ENCODE data around the gene SFMBT1. TPM values are rescaled to one million over a fixed set of nuclear protein-coding genes. Genes with fewer than 3 reads are reported as not detected.

SFMBT1 gene
- total RNA-seq, 2 experiments from 2014 or later = 32.2 to 32.8 TPM

- Mint-ChIP-seq H3K36me3 (ENCODE audit: low read depth) (peaks cover 4% of the 10 kb centered on the region), H3K4me1 (no peaks in the 10 kb centered on the region), H3K27ac (no peak overlapping the region), H3K9me3 (no peaks in the 10 kb centered on the region), H3K27me3 (no peaks in the 10 kb centered on the region), H3K4me3 (no peak overlapping the region)
- ChIA-PET CTCF (no interaction called here), POLR2A (no interaction called here)
- DNase-seq = no peak
Measured at GRCh38 chr3:52857864-52858263, 188.0 kb downstream of the SFMBT1 start.

- no peak overlapping the region for H3K27ac Mint-ChIP-seq
- CTCF ChIA-PET = interaction anchor here (1.2 kb wide), 1 partner anchor 11 kb away, joined by 3 read pairs; no protein-coding TSS in a partner anchor
- POLR2A ChIA-PET = no interaction called here
- H3K9me3 Mint-ChIP-seq = no peaks in the 10 kb centered on the region
- H3K36me3 Mint-ChIP-seq (ENCODE audit: low read depth) = peaks cover 4% of the 10 kb centered on the region
- H3K27me3 Mint-ChIP-seq = no peaks in the 10 kb centered on the region
- no peak overlapping the region for H3K4me3 Mint-ChIP-seq
- H3K4me1 Mint-ChIP-seq = no peaks in the 10 kb centered on the region
- DNase-seq = no peak
Measured at GRCh38 chr3:52857133-52857532, 188.7 kb downstream of the SFMBT1 start.

- Mint-ChIP-seq H3K27ac (no peak overlapping the region), H3K9me3 (no peaks in the 10 kb centered on the region), H3K27me3 (no peaks in the 10 kb centered on the region), H3K4me3 (no peak overlapping the region), H3K4me1 (no peaks in the 10 kb centered on the region), H3K36me3 (ENCODE audit: low read depth) (peaks cover 9% of the 10 kb centered on the region)
- CTCF ChIA-PET = interaction anchor here (1.2 kb wide), 1 partner anchor 11 kb away, joined by 3 read pairs; no protein-coding TSS in a partner anchor
- POLR2A ChIA-PET = no interaction called here
- no peak for DNase-seq
Measured at GRCh38 chr3:52856666-52857065, 189.2 kb downstream of the SFMBT1 start.

- H3K4me3 Mint-ChIP-seq = no peak overlapping the region
- DNase-seq = no peak
- H3K36me3 Mint-ChIP-seq (ENCODE audit: low read depth) = peaks cover 11% of the 10 kb centered on the region
- ChIA-PET POLR2A (no interaction called here), CTCF (interaction anchor here (1.3 kb wide), 1 partner anchor 16 kb away, joined by 9 read pairs; no protein-coding TSS in a partner anchor)
- H3K27ac Mint-ChIP-seq = no peak overlapping the region
- no peaks in the 10 kb centered on the region for H3K9me3 Mint-ChIP-seq
- H3K4me1 Mint-ChIP-seq = no peaks in the 10 kb centered on the region
- H3K27me3 Mint-ChIP-seq = no peaks in the 10 kb centered on the region
Measured at GRCh38 chr3:52854013-52854412, 191.9 kb downstream of the SFMBT1 start.

Other genes with a start within 250 kb of the SFMBT1 start
- gene ITIH4, start 215.4 kb downstream of the SFMBT1 start, total RNA-seq = 10 to 100 TPM; 25.5 to 28.6 TPM
- 1 to 10 TPM in 1 of 2 experiments, not detected in 1; 2.8 TPM for gene MUSTN1, start 211.1 kb downstream of the SFMBT1 start, total RNA-seq
- 10 to 100 TPM; 30.1 to 35.0 TPM for gene STIMATE, start 148.5 kb downstream of the SFMBT1 start, total RNA-seq
- gene RFT1, start 84.4 kb upstream of the SFMBT1 start, total RNA-seq = 10 to 100 TPM; 33.3 to 34.1 TPM
- 10 to 100 TPM; 19.9 to 23.5 TPM for gene PRKCD, start 115.1 kb upstream of the SFMBT1 start, total RNA-seq
- 100 to 1,000 TPM; 224 to 228 TPM for gene TKT, start 209.9 kb upstream of the SFMBT1 start, total RNA-seq

All from activated CD4-positive, alpha-beta T cell treated with anti-CD3 and anti-CD28 coated beads, Interleukin-2, amount 10 ng/mL, durations not matched to agents 7 days and 5 days (primary cell).